Peyer's patch (tissue), 4 donors: ENCODE measurements around the gene SYNE3.

Experiments
- CTCF ChIP-seq, 6 experiments: fragments of 450-650 bp in 4 of 6; fragments of 200-600 bp in 2 of 6; sonication (generic) in 1 of 6; IDR thresholded peaks; one replicate each; pipeline ENCODE4 v1.5.1; 2017 to 2019; ENCODE audit warnings: antibody characterized with exemption in 6 of 6, mild to moderate bottlenecking in 3 of 6, moderate library complexity in 1 of 6
- POLR2A ChIP-seq, 2 donors: fragments of 450-650 bp; IDR thresholded peaks; one replicate each; pipeline ENCODE4 v1.5.1; 2017; ENCODE audit warnings: antibody characterized with exemption in 2 of 2, mild to moderate bottlenecking in 2 of 2, moderate library complexity in 2 of 2

- TF ChIP-seq CTCF (IDR thresholded peaks at IDR 0.05), result peak in 2 of 6 experiments; percentile 2 to 13
- no peak for TF ChIP-seq POLR2A (IDR thresholded peaks at IDR 0.05)
Observed at GRCh38 chr14:95490727-95491451, 25.6 kb downstream of the SYNE3 start.
